Measurements from ENCODE around the gene RUNX2. TPM values are rescaled to one million over a fixed set of nuclear protein-coding genes. Genes with fewer than 3 reads are reported as not detected.

The RUNX2 gene
- total RNA-seq, 2 experiments from 2014 or later, result 8.0 to 9.3 TPM

- H3K4me3 Mint-ChIP-seq, result no peak overlapping the region
Measured at GRCh38 chr6:45366534-45366933, 38.4 kb downstream of the RUNX2 start.

GRCh38 chr6:45367999-45368398 lies 39.9 kb downstream of the RUNX2 start:
- no peak for TF ChIP-seq CTCF (IDR thresholded peaks at IDR 0.05)
- peaks cover 19% of the 10 kb centered on the region for H3K36me3 Mint-ChIP-seq (ENCODE audit: low read depth)
- no peaks in the 10 kb centered on the region for H3K9me3 Mint-ChIP-seq
- POLR2A ChIA-PET, result no interaction called here
- H3K4me3 Mint-ChIP-seq, result no peak overlapping the region
- no peaks in the 10 kb centered on the region for H3K27me3 Mint-ChIP-seq
- CTCF ChIA-PET, result interaction anchor here (1.3 kb wide), 1 partner anchor 14 kb away, joined by 3 read pairs; no protein-coding TSS in a partner anchor
- H3K27ac Mint-ChIP-seq, result no peak overlapping the region
- DNase-seq (no peak), ATAC-seq (no peak)
- intact Hi-C loops (cut with micrococcal nuclease), result no loop called here
- peaks cover 34% of the 10 kb centered on the region for H3K4me1 Mint-ChIP-seq (ENCODE audit: low read depth)

More at GRCh38 chr6:45366534-45366933, 38.4 kb downstream of the RUNX2 start:
- Mint-ChIP-seq H3K36me3 (ENCODE audit: low read depth) (peaks cover 27% of the 10 kb centered on the region), H3K9me3 (no peaks in the 10 kb centered on the region), H3K27me3 (no peaks in the 10 kb centered on the region), H3K27ac (no peak overlapping the region), H3K4me1 (ENCODE audit: low read depth) (peaks cover 29% of the 10 kb centered on the region)
- CTCF ChIA-PET, result interaction anchor here (0.8 to 1.4 kb wide), 4 partner anchors 8 to 54 kb away, joined by 3 to 4 read pairs (median 3); no protein-coding TSS in a partner anchor
- ATAC-seq, result no peak
- POLR2A ChIA-PET, result no interaction called here
- no peak for DNase-seq
- TF ChIP-seq CTCF (IDR thresholded peaks at IDR 0.05), result no peak
- intact Hi-C loops (cut with micrococcal nuclease), result no loop called here

- no peak for TF ChIP-seq CTCF (IDR thresholded peaks at IDR 0.05)
- no peak for DNase-seq
- no peak for ATAC-seq
- POLR2A ChIA-PET, result no interaction called here
- H3K9me3 Mint-ChIP-seq, result no peaks in the 10 kb centered on the region
- H3K36me3 Mint-ChIP-seq (ENCODE audit: low read depth), result peaks cover 19% of the 10 kb centered on the region
- H3K27me3 Mint-ChIP-seq, result no peaks in the 10 kb centered on the region
- peaks cover 38% of the 10 kb centered on the region for H3K4me1 Mint-ChIP-seq (ENCODE audit: low read depth)
- no peak overlapping the region for H3K27ac Mint-ChIP-seq
- CTCF ChIA-PET, result no interaction called here
- intact Hi-C loops (cut with micrococcal nuclease), result loop anchor here (10.0 kb wide), 1 partner anchor 205 kb away; no protein-coding TSS in a partner anchor
- H3K4me3 Mint-ChIP-seq, result no peak overlapping the region
Measured at GRCh38 chr6:45369870-45370269, 41.7 kb downstream of the RUNX2 start.

- CTCF ChIA-PET, result interaction anchor here (0.8 to 1.2 kb wide), 2 partner anchors 710 to 716 kb away, joined by 3 read pairs; no protein-coding TSS in a partner anchor
- POLR2A ChIA-PET, result no interaction called here
- H3K9me3 Mint-ChIP-seq, result no peaks in the 10 kb centered on the region
- H3K27me3 Mint-ChIP-seq, result no peaks in the 10 kb centered on the region
- DNase-seq (no peak), ATAC-seq (peak; percentile 51)
- H3K4me1 Mint-ChIP-seq (ENCODE audit: low read depth), result peaks cover 46% of the 10 kb centered on the region
- peaks cover 17% of the 10 kb centered on the region for H3K36me3 Mint-ChIP-seq (ENCODE audit: low read depth)
- no peak overlapping the region for H3K4me3 Mint-ChIP-seq
- intact Hi-C loops (cut with micrococcal nuclease), result loop anchor here (10.0 kb wide), 1 partner anchor 207 kb away; no protein-coding TSS in a partner anchor
- TF ChIP-seq CTCF (IDR thresholded peaks at IDR 0.05), result no peak
- H3K27ac Mint-ChIP-seq, result no peak overlapping the region
Measured at GRCh38 chr6:45371924-45372573, 43.9 kb downstream of the RUNX2 start.

GRCh38 chr6:45375449-45375848 lies 47.3 kb downstream of the RUNX2 start:
- TF ChIP-seq CTCF (IDR thresholded peaks at IDR 0.05), result no peak
- Mint-ChIP-seq H3K9me3 (no peaks in the 10 kb centered on the region), H3K27ac (peak overlapping the region; percentile 52), H3K27me3 (no peaks in the 10 kb centered on the region), H3K4me1 (ENCODE audit: low read depth) (peaks cover 35% of the 10 kb centered on the region), H3K36me3 (ENCODE audit: low read depth) (peaks cover 7% of the 10 kb centered on the region), H3K4me3 (peak overlapping the region; percentile 15)
- intact Hi-C loops (cut with micrococcal nuclease), result loop anchor here (10.0 kb wide), 1 partner anchor 211 kb away; no protein-coding TSS in a partner anchor
- ATAC-seq (no peak), DNase-seq (no peak)
- ChIA-PET CTCF (interaction anchor here (0.7 kb wide), 2 partner anchors 15 to 39 kb away, joined by 3 read pairs; no protein-coding TSS in a partner anchor), POLR2A (no interaction called here)
